ENCODE data around the gene TCF7. TPM values are rescaled to one million over a fixed set of nuclear protein-coding genes. Genes with fewer than 3 reads are reported as not detected.
A peak's percentile ranks its signal among the peaks of the same experiment; 100 is the strongest.

Gene TCF7
- total RNA-seq, 1 donor from 2014 or later: 3.4 TPM

GRCh38 chr5:134110382-134110781 lies 4.1 kb upstream of the TCF7 start:
- no peak for ATAC-seq
- no peak for DNase-seq
- intact Hi-C loops (cut with micrococcal nuclease): no loop called here

DNA sequence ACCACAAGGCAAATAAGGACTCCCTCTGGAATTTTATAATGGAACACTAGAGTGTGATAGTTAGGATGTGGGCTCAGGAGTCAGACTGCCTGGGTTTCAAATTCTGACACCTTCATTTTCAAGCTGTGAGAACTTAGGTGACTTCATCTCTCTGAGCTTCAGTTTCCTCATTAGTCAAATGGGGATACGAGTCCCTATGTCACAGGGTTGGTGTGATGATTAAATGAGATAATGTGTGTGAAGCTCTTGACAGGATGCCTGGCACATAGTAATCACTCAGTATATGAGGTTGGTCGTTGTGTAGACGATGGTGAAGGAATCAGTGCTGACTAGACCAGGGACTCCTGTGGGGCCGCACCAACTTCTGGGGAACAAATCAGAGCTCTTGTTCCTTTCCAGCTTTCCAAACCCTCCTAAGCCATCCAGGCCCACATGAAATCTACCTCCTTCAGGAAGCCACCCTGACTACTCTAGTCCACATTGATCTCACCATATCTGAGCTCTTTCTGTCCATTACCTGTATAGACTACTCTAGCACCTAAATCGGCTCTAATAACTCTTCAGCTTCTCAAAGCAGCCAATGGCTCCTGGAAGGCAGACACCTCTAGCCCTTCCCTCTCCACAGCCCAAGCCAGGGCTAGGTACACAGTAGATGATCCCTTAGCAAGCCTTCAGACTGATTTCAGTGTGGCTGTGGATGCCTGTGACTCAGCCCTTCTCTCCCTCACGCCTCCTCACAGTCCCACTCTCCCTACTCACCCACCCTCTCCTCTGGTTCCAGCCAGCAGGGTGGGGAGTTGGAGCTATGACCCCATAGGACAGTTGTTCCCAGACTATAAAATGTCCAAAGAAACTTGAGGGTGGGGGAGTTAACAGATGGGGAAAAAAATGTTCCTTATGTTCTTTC lies 2.5 kb upstream of the TCF7 start:
- intact Hi-C loops (cut with micrococcal nuclease): no loop called here
- DNase-seq (no peak), ATAC-seq (no peak)

GRCh38 chr5:134112726-134113362 lies 1.6 kb upstream of the TCF7 start:
- ATAC-seq: no peak
- intact Hi-C loops (cut with micrococcal nuclease): no loop called here
- no peak for DNase-seq

DNA sequence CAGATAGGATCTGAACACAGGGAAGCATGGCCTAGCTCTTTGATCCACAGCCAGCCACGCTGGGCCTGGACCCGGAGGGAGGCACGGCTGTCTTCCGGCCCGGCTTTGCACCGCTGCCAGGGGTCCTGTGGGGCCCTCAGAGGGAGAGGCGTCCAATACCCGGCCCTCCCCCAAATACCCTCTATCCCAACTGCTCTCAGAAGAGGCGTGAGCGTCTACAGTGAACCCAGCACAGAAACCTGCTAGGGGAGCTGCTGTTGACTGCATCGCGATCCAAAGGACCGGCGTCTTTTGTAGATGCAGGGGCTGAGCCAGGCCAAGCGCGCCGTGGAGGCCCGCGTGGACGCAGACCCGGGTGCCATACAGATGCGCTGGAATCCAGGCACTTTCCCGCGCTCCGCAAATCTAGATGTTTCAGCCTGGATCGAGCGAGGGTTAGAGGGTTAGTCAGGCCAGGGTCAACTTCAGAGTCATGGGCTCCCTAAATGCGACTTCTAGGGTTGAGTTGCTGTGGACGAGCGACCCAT lies 1.1 kb upstream of the TCF7 start:
- ATAC-seq: no peak
- no peak for DNase-seq

GRCh38 chr5:134114886-134115805 lies 665 bp downstream of the TCF7 start:
- no peak for DNase-seq
- no peak for ATAC-seq
- intact Hi-C loops (cut with micrococcal nuclease): no loop called here

More for the DNA sequence above, 1.1 kb upstream of the TCF7 start:
- intact Hi-C loops (cut with micrococcal nuclease): no loop called here

DNA sequence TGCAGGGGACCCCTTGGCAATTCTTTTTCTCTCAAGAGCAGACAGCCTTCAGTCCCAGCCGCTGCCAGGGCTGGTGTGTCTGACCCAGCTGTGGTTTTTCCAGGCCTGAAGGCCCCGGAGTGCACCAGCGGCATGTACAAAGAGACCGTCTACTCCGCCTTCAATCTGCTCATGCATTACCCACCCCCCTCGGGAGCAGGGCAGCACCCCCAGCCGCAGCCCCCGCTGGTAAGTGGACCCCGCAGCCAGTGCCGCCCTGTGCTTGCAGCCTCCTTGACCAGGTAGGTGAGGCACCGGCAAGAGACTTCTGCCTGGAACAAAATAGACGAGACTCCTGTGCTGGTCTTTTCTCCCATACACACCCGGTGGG lies 1.3 kb downstream of the TCF7 start:
- ATAC-seq: no peak
- no peak for DNase-seq
- intact Hi-C loops (cut with micrococcal nuclease): no loop called here

GRCh38 chr5:134116286-134116685 lies 1.8 kb downstream of the TCF7 start:
- ATAC-seq (no peak), DNase-seq (no peak)
- intact Hi-C loops (cut with micrococcal nuclease): no loop called here

- peak; percentile 36 for ATAC-seq
- intact Hi-C loops (cut with micrococcal nuclease): no loop called here
- DNase-seq: no peak
Observed at GRCh38 chr5:134116789-134117761, 2.6 kb downstream of the TCF7 start.

DNA sequence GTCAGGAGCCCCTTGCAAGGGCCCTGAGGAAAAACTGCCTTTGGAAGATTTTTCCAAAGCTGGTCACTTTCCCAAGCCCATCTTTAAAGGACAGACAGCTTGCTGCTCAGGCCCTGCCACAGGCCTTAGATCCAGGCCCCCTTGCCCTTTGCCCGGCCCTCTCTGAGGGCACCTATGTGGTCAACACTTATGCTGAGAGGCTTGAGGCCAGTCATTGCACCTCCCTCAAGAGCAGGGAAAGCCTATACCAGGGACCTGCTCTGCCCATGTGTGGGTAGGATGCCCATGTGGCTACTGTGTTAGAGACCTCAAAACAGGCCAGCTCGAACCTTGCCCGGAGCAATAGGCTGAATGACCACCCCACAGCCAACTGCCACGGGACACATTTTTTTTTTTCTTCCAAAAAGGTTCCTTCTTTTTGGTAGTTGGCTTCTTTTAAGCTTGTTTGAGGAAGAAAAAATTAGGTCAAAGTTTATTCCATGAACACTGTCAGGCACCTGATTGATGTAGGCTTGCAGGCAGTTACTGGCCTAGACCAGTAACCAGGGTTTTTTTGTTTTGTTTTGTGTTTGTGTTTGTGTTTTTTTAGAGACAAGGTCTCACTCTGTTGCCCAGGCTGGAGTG lies 3.8 kb downstream of the TCF7 start:
- DNase-seq (no peak), ATAC-seq (no peak)
- intact Hi-C loops (cut with micrococcal nuclease): no loop called here

- DNase-seq (no peak), ATAC-seq (no peak)
- intact Hi-C loops (cut with micrococcal nuclease): no loop called here
Observed at GRCh38 chr5:134119720-134120119, 5.2 kb downstream of the TCF7 start.

GRCh38 chr5:134120386-134121138 lies 6.1 kb downstream of the TCF7 start:
- no peak for DNase-seq
- no peak for ATAC-seq
- intact Hi-C loops (cut with micrococcal nuclease): no loop called here

GRCh38 chr5:134122530-134122929 lies 8.0 kb downstream of the TCF7 start:
- ATAC-seq (no peak), DNase-seq (no peak)
- intact Hi-C loops (cut with micrococcal nuclease): no loop called here

DNA sequence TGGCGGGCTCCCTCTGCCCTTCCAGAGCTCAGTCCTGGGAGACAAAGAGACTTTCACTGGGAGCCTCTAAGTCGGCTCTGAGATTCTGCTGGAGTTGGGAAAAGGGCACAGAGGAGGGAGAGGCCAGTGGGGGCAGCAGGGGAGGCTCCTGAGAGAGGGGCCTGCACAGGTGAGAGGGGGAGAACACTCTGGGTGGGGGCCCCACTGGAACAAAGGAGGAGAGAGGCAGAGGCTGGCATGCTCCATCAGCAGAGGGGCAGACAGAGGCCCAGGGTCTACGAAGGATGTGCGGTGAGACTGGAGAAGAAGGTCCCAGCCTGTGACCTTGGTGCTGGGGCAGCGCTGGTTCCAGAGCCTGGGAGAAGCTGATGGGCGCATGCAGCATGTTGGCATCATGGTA lies 8.9 kb downstream of the TCF7 start:
- intact Hi-C loops (cut with micrococcal nuclease): no loop called here

DNA sequence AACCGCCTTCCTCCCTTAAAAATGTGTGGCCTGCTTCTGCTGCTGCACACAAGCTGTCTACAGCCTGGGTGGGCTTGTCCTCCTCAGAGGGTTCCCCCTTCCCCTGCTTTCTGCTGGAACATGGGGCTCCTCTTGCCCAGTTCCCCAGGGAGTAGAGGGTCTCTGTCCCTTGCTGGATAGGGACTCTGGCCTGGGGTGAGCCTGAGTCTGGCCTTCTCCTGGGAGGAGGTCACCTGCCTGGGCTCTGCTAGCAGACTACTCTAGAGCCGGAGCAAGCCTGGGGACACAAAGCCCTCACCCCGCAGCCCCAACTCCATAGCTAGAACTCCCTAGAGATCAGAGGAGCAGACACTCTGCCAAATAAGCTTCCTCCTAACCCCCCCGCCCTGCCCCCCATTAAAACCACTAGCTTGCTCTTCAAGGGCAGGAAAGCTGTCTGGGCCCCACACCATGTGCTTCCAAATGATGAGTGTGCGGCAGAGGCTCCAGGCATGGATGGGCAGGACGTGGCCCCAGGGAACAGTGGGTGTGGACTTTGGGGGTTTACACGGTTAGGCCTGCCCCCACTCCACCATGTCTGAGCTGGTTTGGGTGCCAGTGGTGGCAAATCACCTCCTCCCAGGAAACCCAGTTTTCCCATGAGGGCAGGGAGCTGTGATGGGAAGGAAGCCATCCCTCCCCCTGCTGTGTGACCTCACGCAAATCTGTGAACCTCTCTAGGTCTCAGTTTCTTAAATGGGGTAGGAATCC lies 10.0 kb downstream of the TCF7 start:
- no peak for DNase-seq
- intact Hi-C loops (cut with micrococcal nuclease): no loop called here
- ATAC-seq: no peak

More for the DNA sequence above, 8.9 kb downstream of the TCF7 start:
- no peak for ATAC-seq
- DNase-seq: no peak

GRCh38 chr5:134125039-134126015 lies 10.8 kb downstream of the TCF7 start:
- peak; percentile 55 for DNase-seq
- intact Hi-C loops (cut with micrococcal nuclease): no loop called here
- ATAC-seq: peak; percentile 55

Measured in left ventricle myocardium superior (tissue), 1 donor.